GM23338 (cell line): ENCODE data around the gene ASCL2. TPM values are rescaled to one million over a fixed set of nuclear protein-coding genes. Genes with fewer than 3 reads are reported as not detected.

Experiments
- ATAC-seq: fragments of 200-7000 bp; cut with Tn5 transposase; 3 replicates; pipeline ENCODE4 v1.9.1; 2020
- DNase-seq: peaks from one replicate; pipeline ENCODE4 v3.0.0-alpha.2; 2015; ENCODE audit warnings: low spot score
- H2AFZ ChIP-seq: fragments of 200-600 bp; sonication (generic); 2 replicates; pipeline ENCODE4 v1.8.0; 2016; ENCODE audit warnings: antibody characterized with exemption, mild to moderate bottlenecking, moderate library complexity
- H3F3A ChIP-seq: fragments of 200-600 bp; sonication (generic); replicated peaks from 2 replicates; pipeline ENCODE4 v1.8.0; 2017; ENCODE audit warnings: antibody characterized with exemption, mixed run types, low read depth
- H3K27ac ChIP-seq: fragments of 200-600 bp; sonication (generic); 2 replicates; pipeline ENCODE4 v1.6.1; 2016; ENCODE audit warnings: low read depth
- H3K27me3 ChIP-seq: fragments of 200-600 bp; sonication (generic); 2 replicates; pipeline ENCODE4 v1.8.0; 2016; ENCODE audit warnings: mild to moderate bottlenecking, mixed run types, moderate library complexity; ENCODE audit not compliant: insufficient read depth
- H3K36me3 ChIP-seq: fragments of 200-600 bp; sonication (generic); 2 replicates; pipeline ENCODE4 v1.8.0; 2016; ENCODE audit warnings: mild to moderate bottlenecking; ENCODE audit not compliant: insufficient read depth
- H3K4me1 ChIP-seq: fragments of 200-600 bp; sonication (generic); 2 replicates; pipeline ENCODE4 v1.8.0; 2016; ENCODE audit warnings: mild to moderate bottlenecking, moderate library complexity; ENCODE audit not compliant: insufficient read depth
- H3K4me2 ChIP-seq: fragments of 200-600 bp; sonication (generic); 2 replicates; pipeline ENCODE4 v1.7.1; 2017; ENCODE audit warnings: mixed run types
- H3K4me3 ChIP-seq: fragments of 200-600 bp; sonication (generic); 2 replicates; pipeline ENCODE4 v1.6.1; 2016; ENCODE audit warnings: mixed run types
- H3K79me2 ChIP-seq: fragments of 200-600 bp; sonication (generic); replicated peaks from 2 replicates; pipeline ENCODE4 v1.8.0; 2017; ENCODE audit warnings: mild to moderate bottlenecking; ENCODE audit not compliant: insufficient read depth
- H3K9me2 ChIP-seq: fragments of 200-600 bp; sonication (generic); 2 replicates; pipeline ENCODE4 v1.8.0; 2017; ENCODE audit not compliant: insufficient read depth
- H4K20me1 ChIP-seq: fragments of 200-600 bp; sonication (generic); replicated peaks from 2 replicates; pipeline ENCODE4 v1.8.0; 2017; ENCODE audit warnings: mild to moderate bottlenecking; ENCODE audit not compliant: insufficient read depth
- H3K27ac Mint-ChIP-seq: 2 replicates; pipeline ENCODE4 v1.8.0; 2020; ENCODE audit warnings: inconsistent platforms, mild to moderate bottlenecking, moderate library complexity, mixed read lengths
- H3K27me3 Mint-ChIP-seq: 3 replicates; pipeline ENCODE4 v1.8.0; 2022; ENCODE audit warnings: low read depth, mild to moderate bottlenecking, moderate library complexity, mixed read lengths, inconsistent platforms; ENCODE audit not compliant: insufficient read depth, poor library complexity
- H3K36me3 Mint-ChIP-seq: 3 replicates; pipeline ENCODE4 v1.8.0; 2021; ENCODE audit warnings: low read depth, mild to moderate bottlenecking, inconsistent platforms, moderate library complexity, mixed read lengths
- H3K4me1 Mint-ChIP-seq: 3 replicates; pipeline ENCODE4 v1.8.0; 2020; ENCODE audit warnings: mild to moderate bottlenecking, inconsistent platforms, mixed read lengths
- H3K4me3 Mint-ChIP-seq: 3 replicates; pipeline ENCODE4 v1.8.0; 2021; ENCODE audit warnings: moderate library complexity, mild to moderate bottlenecking, inconsistent platforms, mixed read lengths
- H3K9me3 Mint-ChIP-seq: 3 replicates; pipeline ENCODE4 v1.8.0; 2020; ENCODE audit warnings: moderate library complexity, mild to moderate bottlenecking, inconsistent platforms, mixed read lengths
- CREB1 ChIP-seq: fragments of 250-450 bp; sonication (Bioruptor Pico); IDR thresholded peaks from 2 replicates; pipeline ENCODE4 v1.5.0; 2020; ENCODE audit warnings: low read depth, mild to moderate bottlenecking, moderate library complexity
- ETS1 ChIP-seq: IDR thresholded peaks from 2 replicates; pipeline ENCODE4 v1.6.1; 2016; ENCODE audit warnings: antibody characterized with exemption
- EZH2 ChIP-seq: fragments of 200-600 bp; sonication (generic); IDR thresholded peaks from one replicate; pipeline ENCODE4 v1.8.0; 2017; ENCODE audit warnings: antibody characterized with exemption, mild to moderate bottlenecking, low read depth; ENCODE audit not compliant: unreplicated experiment
- EZH2phosphoT487 ChIP-seq: fragments of 200-600 bp; sonication (generic); IDR thresholded peaks from one replicate; pipeline ENCODE4 v1.8.1; 2018; ENCODE audit warnings: antibody characterized with exemption; ENCODE audit not compliant: unreplicated experiment
- REST ChIP-seq: IDR thresholded peaks from one replicate; pipeline ENCODE4 v1.6.1; 2018; ENCODE audit warnings: antibody characterized with exemption; ENCODE audit not compliant: unreplicated experiment
- ZNF114 ChIP-seq: fragments of 250-450 bp; sonication (Bioruptor Pico); IDR thresholded peaks from 2 replicates; pipeline ENCODE4 v1.5.0; 2020; ENCODE audit warnings: mild to moderate bottlenecking, moderate library complexity
- ZNF331 ChIP-seq: fragments of 250-450 bp; sonication (Bioruptor Pico); IDR thresholded peaks from 2 replicates; pipeline ENCODE4 v1.5.0; 2020; ENCODE audit warnings: low read depth, mild to moderate bottlenecking, moderate library complexity
- polyA plus RNA-seq: library from polyadenylated mRNA; unstranded; fragments of >200 nt; fragmentation: Nextera tagmentation; extraction: Ambion mirVana; gene quantifications from 2 replicates; pipeline ENCODE4 v1.2.1, GENCODE V29; 2016
- total RNA-seq: library from RNA; depleted of rRNA; stranded (reverse); fragments of >200 nt; shearing (Covaris generic); gene quantifications from 2 replicates; pipeline ENCODE4 v1.2.3, GENCODE V29; 2014
- TF ChIP-seq, protein P1 (sequence below), 2 experiments: fragments of 200-600 bp in 1 of 2; sonication (generic) in 1 of 2; conservative IDR thresholded peaks; 2 replicates each; pipeline versions ENCODE4 v1.5.1 to v1.6.1; 2016 to 2017; ENCODE audit warnings: antibody characterized with exemption in 2 of 2, low read depth in 2 of 2, mild to moderate bottlenecking in 2 of 2, moderate library complexity in 1 of 2

Gene ASCL2
- total and polyA plus RNA-seq, 2 experiments from 2014 or later = 0.57 to 1.6 TPM

DNA sequence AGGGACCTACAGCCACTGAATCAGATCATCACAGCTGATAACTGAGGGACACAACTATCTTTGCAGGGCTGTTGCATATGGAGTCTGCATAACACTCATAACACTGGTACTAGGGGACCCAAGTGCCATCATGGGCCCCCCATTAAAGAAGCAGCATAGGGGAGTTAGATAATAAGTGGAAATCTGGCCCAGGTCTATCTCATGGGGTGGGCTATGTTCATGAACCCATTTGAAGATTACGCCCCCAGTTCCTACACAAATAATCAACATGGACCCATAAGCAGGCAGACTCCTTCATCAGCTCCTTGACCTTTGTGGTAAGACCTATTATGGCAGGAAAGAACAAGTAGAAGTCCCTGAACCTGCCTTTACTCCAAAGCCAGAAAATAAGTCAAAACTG is 48.8 kb downstream of the ASCL2 start (continued):
- TF ChIP-seq, protein P1, sequence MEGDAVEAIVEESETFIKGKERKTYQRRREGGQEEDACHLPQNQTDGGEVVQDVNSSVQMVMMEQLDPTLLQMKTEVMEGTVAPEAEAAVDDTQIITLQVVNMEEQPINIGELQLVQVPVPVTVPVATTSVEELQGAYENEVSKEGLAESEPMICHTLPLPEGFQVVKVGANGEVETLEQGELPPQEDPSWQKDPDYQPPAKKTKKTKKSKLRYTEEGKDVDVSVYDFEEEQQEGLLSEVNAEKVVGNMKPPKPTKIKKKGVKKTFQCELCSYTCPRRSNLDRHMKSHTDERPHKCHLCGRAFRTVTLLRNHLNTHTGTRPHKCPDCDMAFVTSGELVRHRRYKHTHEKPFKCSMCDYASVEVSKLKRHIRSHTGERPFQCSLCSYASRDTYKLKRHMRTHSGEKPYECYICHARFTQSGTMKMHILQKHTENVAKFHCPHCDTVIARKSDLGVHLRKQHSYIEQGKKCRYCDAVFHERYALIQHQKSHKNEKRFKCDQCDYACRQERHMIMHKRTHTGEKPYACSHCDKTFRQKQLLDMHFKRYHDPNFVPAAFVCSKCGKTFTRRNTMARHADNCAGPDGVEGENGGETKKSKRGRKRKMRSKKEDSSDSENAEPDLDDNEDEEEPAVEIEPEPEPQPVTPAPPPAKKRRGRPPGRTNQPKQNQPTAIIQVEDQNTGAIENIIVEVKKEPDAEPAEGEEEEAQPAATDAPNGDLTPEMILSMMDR (conservative IDR thresholded peaks at IDR 0.05; ENCODE audit: low read depth in 2 of 2) = no peak
- TF ChIP-seq EZH2phosphoT487 (no peak), ETS1 (no peak), REST (no peak), ZNF331 (CRISPR knock-in tag) (no peak), ZNF114 (CRISPR knock-in tag) (no peak), EZH2 (no peak)

- Histone ChIP-seq H3K4me3 (no peak overlapping the region), H3K79me2 (no peaks in the 10 kb centered on the region), H3K4me2 (no peak overlapping the region), H3K9me2 (0 out of 2 replicates have a peak, but pooled peaks cover 9% of the 10 kb centered on the region), H2AFZ (no peak overlapping the region), H4K20me1 (no peaks in the 10 kb centered on the region), H3K36me3 (no peaks in the 10 kb centered on the region), H3K27me3 (0 out of 2 replicates have a peak, but pooled peaks cover 8% of the 10 kb centered on the region), H3K27ac (no peak overlapping the region), H3F3A (no peaks in the 10 kb centered on the region), H3K4me1 (peaks cover 13% of the 10 kb centered on the region)
- H3K4me1 Mint-ChIP-seq = peaks cover 29% of the 10 kb centered on the region
- DNase-seq (no peak), ATAC-seq (no peak)
- peaks cover 12% of the 10 kb centered on the region for H3K27me3 Mint-ChIP-seq
- no peak overlapping the region for H3K27ac Mint-ChIP-seq
- H3K4me3 Mint-ChIP-seq = no peak overlapping the region
- H3K9me3 Mint-ChIP-seq = peaks cover 6% of the 10 kb centered on the region; the same call in 2 of the 3 replicates
- no peaks in the 10 kb centered on the region for H3K36me3 Mint-ChIP-seq
- no peak for TF ChIP-seq REST
- TF ChIP-seq, protein P1 (conservative IDR thresholded peaks at IDR 0.05; ENCODE audit: low read depth in 2 of 2) = no peak
- TF ChIP-seq CREB1 = no peak
Measured at GRCh38 chr11:2221024-2221423, 49.4 kb downstream of the ASCL2 start.
